ENCODE measurements around the gene ITPKB. TPM values are rescaled to one million over a fixed set of nuclear protein-coding genes. Genes with fewer than 3 reads are reported as not detected.
"Not testable (repeated sequence)": the region's sequence is repeated elsewhere in the genome, so short reads cannot be mapped to it uniquely, and the experiment has no call there.

ITPKB gene
- polyA plus RNA-seq, 12 donors: 18.6 to 32.0 (median 23.7) TPM; not detected in 1

DNA sequence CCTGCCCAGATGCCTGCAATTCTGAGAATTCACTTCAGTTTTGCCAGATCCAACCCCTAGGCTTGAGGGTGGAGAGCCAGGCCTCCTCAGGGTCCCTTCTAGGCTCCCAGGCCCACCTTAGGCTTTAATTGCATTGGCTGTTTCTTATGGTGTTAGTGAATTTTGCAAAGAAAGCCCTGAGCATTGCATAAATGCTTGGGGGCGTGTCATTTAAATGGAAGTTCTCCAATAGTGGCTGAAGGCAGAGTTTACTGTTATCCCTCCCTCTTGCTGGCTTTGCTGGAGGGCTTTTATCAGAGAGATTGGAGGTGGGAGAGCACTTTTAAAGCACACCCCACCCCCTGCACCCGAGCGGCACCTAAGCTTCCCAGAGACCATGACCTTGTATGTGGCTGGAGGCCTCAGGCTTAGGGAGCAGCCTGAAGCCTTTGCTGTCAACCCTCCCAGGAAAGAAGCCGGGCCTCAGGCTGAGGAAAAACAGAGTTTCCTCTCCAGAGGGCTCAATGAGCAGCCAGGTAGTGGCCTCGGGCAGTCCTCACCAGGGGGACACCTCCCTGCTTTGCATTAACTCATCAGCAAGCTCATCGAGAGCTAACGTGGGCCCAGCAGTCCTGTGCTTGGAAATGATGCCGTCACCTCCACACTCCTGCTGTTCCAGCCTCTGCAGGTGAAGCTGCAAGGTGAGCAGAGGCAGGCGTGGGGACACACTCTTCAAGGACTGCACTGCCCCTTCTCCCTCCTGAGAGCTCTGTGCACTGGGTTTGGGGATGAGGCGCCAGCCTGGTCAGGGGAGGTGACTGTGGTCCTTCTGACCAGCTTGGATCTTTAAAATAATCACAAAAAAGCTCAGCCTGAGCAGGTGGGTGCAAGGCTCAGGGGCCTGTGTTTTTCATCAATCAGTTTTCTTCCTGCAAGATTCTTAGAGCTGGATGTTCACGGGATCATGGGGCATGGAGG, 132.5 kb downstream of the ITPKB start:
- DNase-seq: peak; percentile 39

DNA sequence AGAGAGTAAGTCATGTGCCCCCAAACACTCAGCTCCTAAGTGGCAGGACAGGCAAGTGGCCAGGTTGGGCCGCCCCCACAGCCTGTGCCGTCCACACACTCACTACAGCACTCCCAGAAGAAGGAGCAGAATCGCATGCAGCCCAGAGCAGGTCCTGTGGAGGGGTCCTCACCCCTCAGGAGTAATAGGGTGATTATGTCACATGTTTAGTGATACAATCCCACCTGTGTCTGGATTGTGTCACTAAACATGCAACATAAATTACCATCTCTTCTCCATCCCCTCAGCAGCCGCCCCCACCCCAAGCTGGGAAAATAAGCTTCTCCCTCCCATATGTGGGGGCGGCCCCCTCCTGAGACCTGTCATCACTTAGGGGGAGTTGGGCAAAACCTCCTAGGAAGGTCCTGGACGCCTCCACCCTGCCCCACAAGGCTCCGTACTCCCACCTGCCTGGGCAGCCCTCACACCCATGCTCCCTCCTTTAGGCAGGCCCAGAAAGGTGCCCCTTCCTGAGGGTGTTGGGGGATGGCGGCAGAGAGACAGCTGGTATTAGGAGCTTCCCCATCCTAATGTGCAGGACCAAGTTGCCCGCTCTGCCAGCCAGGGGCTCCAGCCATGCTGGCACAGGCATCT, 133.6 kb downstream of the ITPKB start:
- DNase-seq: no peak

DNA sequence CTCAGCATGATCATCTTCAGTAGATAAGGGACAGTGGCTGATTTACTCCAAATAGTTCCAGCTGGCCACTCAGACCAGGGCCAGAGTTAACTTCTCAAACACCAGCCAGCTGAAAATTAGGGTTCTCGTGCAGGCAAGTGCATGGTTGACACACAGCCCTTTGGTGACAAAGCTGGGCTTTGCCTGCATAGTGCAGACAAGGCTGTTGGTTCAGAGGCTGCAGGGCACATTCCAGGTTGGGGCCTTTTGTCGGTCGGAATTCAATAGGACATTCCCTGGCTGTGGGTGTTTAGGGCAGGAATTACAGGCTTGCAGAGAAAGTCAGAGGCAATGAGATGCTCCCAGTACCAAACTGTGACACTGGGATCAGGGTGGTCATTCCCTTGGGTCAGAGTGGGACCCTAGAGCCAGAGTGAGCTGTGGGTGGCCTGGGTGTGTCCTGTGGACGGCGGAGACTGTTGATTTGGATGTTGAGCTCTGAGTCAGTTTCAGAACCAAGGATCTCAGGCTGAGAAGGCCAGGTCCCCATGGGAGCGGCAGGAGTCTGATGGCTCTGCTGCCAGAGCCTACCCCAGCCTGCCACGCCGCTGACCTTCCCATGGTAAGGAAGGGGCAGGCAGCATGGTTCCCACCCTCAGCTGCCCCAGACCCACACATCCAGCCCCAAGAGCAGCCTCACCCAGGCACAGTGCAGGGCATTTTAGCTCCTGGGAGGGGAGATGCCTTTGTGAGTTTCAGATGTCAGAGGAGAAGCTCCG, 134.3 kb downstream of the ITPKB start:
- no peak for DNase-seq

DNA sequence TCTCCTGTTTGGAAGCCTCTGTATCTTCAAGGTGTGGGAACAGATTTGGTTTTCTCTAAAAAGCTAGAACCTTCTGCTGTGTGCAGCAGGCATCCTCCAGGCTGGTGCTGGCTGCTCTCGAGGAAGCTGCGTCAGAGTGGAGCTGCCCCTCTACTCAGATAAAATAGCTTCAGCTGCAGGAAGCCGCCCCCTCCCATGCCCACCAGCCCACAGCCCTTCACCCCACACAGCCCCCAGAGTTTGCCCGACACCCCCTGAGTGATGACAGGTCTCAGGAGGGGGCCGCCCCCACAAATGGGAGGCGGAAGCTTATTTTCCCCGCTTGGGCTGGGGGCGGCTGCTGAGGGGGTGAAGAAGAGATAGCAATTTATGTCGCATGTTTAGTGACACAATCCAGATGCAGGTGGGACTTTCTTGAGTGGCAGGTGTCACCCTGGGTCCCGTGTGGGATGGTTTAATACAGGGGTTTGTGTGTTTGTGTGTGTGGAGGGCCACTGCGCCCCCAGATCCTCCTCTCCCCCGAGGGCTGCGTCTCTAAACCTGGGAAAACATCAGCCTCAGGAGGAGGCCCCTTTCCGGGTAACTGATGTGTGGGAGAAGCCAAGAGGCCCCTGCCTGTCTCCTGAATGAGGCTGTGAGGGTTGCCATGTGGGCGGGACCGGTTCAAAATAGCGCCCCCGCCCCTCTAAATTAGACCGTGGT, 135.1 kb downstream of the ITPKB start:
- DNase-seq: no peak

DNA sequence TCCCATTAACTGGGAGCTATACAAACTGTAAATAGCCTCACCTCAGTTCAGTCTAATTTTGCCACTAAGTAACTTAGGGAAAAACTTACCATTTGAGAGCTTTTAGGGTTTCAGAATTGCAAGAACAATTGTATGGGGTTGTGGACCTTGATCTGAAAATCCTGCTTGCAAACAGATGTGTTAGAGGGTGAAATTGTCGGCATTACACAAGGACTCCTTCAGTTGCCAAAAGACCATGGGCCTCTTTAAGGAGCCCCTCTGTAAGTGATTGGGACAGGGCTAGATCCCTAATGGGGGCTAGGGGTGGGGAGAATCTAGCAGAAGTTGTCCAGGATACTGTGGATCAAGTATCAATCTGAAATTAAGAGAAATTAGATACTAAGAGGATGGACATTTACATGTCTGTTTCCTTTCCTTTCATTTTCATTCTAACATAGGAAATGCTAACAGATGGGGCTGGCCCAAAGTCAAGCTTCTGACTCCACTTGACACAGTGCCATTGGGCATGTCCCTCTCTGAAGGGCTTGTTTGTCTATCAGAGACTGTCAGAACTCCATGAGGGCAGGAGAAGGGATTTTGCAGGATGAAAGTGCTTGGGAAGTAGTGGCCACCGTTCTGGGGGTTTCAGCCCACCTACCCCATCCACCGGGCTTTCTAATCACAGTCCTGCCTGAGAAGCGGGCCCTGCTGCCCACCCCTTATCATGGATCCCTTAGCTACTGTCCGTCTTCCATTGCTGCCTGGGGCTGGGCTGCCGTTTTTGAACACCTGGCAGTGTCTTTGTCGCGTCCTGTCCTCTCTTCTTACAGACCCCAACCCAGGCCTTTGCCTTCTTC, 135.8 kb downstream of the ITPKB start:
- peak; percentile 82 for DNase-seq

DNA sequence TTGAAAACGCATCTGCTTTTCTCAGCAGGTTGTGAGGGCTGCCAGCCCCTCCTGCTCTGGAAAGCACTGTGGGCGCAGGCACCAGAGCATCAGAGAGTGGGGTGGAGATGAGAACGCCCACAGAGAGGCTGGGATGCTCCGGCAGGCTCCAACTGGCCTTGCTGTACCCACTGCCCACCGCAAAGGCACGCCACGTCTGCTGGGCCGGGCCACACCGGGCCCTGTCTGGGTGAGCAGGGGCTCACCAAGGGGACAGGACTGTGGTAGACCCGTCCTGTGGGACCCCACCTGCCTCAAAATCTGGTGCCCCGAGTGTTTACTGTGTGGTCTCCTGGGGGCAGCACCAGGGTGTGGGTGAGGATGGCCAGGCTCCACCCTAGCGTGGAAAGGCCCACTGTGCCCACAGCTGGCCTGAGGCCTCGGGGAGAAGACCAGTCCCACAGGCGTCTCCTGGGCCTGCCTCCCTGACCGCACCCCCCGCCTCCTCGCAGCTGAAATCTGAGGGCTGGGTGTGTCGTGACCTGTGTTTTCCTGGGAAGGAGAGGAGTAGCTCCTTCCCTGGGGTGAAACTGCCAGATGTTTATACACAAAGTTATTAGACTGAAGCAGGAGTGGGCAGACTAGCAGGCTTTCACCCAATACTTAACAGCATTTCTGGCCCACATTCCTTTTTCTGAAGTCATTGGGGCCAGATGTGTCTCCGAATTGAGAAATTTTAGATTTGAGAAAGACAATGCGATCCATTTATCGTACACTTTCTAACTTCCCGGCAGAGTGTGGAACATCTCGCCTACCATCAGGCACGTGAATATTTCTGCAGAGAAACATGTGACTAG, 136.7 kb downstream of the ITPKB start:
- DNase-seq: peak; percentile 74

DNA sequence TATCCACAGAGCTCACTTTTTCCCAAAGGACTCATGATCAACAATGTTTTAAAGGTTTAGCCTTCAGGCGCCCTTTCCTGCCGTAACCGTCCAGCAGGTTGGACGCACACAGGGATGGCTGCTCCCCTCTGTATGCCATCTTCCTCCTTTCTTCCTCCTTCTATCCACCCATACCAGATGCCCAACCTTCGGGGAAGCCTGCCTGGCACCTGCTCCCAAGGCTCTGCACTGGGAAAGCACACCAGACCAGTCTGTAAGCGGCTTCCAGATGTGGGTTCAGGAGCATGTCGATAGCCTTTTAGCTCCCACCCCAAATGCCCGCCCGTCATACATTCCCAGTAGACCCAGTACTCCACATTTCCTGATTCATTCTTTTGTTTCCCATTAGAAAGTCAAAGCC, 137.6 kb downstream of the ITPKB start:
- DNase-seq: no peak

DNA sequence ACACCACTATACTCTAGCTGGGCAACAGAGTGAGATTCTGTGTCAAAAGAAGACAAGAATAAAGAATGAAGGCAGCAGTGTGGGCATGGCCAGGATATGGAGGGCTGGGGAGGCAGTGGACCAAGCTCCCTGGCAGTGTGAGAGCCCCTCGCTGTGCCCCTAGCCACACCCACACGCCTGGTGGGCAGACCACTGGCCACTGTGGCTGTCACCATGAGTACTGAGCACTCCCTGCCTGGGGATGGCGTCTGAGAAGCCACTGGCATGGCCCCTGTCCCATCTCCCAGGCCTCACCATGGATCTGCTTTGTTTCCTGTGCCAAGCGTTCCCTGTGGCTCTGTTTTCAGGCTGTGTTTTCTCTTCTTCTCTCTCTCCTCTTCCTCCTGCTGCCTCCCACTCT, 138.8 kb downstream of the ITPKB start:
- DNase-seq: no peak

DNA sequence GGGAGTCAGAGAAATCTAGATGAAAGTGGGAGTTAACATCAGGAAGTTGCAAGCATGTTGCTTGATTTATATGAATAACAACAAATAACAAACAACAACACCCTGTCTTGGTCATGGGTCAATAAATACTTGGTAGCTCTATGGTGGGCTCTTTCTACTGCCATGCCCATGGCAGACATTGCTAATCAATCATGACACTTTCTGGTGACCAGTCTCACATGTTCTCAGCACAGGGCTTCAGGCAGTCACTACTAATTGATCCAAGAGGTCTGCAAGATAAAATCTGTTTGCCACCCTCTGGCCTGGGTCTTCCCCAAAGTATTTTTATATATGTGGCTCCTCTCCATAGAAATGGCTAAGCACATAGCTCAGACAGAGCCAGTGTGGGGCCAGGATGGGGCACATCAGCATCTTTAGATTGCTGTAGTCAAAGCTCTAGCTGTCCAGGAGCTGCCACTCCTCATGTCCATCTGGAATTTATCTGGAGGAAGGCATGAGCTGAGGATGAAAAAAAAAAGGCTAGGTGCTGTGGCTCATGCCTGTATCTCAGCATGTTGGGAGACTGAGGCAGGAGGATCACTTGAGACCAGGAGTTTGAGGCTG, 139.3 kb downstream of the ITPKB start:
- DNase-seq: no peak

DNA sequence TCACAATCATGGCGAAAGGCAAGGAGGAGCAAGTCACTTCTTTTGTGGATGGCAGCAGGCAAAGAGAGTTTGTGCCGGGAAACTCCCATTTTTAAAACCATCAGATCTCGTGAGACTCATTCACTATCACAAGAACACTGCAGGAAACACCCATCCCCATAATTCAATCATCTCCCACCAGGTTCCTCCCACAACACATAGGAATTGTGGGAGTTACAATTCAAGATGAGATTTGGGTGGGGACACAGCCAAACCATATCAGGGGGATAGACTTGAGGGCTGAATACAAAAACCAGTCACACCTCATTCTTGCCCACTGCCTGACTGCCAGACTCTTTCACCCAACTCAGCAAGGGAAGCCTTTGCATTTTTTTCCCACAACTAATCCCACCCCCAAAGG, 140.1 kb downstream of the ITPKB start:
- DNase-seq: not testable (repeated sequence)

DNA sequence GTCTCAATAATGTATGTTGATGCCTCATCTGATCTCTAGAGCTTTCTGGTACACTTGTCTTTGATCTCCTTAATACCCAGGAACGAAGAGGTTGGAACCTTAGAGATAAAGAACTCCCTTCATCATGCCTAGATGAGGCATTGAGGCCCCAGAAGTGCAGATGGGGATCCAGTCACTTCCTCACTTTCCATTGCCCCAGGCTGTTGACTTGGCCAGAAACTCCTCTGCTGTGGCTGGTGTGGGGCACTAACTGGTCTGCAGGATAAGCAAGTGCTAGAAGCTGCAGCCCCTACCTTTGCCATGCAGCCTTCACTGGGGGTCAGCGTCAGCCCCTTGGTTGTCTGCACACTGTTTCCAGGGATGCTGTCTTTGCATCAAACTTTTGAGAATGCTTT, 140.6 kb downstream of the ITPKB start:
- no peak for DNase-seq

DNA sequence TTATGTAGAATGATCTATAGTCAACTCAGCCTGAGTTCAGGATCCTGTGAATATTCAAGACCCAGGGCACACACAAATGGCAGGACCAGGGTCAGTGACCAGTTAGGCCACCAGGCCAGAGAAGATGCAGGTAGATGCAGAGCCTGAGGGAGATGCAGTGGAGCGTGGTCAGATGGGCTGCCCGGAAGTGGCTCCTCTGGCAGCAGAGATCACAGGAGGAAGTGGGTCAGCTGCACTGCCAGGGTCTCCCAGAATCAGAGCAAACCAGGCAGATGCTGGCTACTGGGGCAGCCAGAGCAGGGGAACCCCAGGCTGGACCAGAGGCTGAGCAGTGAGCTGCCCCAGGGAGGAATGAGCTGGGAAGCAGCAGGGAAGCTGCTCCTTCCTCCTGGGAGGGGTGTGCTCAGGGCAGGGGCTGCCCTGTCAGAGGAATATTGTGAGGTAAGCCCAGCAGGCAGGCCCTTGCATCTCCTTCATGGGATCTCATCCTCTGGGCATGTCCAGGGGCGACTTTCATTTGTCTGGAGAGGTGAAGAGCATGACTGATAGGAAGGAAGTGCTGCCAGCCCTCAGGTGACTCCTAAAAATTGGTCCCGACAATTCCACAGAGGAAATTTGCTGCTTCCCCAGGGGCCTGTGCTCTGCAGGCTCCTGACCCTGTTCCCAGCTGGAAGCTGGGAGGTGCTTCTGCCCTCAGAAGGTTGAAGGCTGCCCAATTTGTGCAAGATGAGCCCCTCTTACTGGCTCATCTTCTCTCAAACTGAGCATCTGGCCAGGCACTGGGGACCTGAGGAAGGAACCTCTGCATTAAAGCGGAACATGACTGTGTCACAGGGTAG, 141.2 kb downstream of the ITPKB start:
- no peak for DNase-seq

DNA sequence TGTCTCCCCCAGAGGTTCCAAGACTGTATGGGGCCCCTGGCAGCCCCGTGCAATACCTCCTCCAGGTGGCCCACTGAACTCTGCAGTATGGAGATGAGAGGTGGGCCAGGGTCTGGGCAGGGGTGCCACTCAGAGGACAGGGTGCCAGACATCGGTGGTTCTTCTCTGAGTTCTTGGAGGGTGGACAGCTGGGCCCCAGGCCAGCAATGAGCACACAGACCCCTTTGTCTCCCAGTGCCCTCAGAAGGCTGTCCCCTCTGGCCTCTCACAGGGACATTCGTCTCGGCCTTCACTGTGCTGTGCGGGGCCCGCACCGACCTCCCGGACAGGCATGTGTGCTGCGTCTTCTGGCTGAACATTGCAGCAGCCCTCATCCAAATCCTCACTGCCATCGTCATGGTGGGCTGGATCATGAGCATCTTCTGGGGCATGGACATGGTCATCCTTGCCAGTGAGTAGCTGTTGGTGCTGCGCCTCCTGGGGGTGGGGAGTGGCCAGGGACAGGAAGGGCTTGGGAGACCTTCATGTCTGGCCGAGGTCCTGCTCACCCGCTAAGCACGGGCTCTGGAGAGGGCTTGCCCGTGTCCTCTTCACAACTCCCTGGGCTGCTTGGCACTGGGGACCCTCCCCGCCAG, 142.4 kb downstream of the ITPKB start:
- DNase-seq: no peak

DNA sequence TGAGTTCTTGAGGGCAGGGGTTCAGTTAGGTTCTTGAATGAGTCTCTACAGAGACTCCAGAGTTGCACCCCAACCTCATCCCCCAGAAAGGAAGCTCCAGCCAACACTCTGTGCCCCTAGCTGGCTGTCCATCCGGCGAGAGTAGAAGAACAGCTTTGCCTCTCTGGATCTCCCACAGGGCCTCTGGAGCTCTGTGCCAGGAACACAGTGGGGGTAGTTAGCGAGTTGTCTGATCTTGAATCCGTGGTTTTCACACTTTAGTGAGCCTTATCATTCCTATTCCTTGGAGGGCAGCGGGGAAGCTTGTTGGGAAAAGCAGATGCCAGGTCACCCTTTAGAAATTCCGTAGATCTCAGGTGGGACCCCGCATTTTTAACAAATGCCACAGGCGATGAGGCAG, 145.5 kb downstream of the ITPKB start:
- no peak for DNase-seq

DNA sequence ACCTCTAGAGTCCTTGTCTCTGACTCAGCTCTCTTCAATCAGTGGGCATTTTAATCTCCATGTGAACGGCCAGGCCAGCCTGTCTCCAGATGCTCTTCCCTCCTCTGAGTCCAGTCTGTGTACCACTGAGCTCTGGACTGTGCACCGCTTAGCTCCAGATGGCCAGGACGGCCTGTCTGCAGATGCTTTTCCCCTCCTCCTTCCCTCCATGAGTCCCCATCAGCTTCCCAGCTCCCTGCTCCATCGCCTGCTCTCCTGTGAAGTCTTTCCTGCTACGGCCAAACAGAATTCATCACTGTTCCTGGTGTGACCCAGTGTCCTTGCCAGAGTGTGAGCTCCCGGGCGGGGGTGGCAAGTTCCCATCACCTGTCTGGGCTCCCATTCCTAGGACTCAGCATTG, 148.5 kb downstream of the ITPKB start:
- DNase-seq: no peak

DNA sequence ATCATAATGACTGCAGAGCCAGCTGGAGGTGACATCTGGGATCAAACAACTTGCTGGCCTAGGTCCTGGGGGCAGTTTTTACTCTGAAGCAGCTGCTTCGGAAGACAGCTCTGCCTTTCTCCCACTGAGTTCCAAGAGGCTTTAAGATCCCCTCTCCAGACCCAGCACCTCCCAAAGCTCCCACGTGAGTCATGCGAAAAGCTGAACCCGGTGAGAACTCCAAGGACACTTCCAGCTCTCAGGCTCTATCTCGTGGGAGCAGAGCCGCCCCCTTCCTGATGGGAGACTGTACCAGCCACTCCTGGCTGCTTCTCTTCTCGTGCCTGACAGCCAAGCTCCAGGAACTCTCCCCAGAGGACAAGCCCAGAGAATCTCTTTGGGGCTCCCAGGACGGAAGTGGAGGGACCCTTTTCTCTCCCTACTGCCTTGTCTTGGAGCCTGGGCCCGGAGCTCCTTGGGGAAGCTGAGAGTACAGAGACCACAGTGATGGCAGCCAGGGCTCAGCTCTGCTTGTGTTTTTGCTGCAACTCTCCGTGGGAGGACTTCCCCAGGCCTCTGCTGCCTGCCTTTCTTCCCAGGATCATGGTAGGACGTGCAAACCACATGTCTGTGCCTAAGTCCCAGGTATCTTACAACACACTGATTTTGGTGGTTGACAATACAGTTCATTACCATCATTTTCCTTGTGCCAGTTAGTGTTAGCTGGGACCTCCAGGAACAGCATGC, 149.9 kb downstream of the ITPKB start:
- no peak for DNase-seq

DNA sequence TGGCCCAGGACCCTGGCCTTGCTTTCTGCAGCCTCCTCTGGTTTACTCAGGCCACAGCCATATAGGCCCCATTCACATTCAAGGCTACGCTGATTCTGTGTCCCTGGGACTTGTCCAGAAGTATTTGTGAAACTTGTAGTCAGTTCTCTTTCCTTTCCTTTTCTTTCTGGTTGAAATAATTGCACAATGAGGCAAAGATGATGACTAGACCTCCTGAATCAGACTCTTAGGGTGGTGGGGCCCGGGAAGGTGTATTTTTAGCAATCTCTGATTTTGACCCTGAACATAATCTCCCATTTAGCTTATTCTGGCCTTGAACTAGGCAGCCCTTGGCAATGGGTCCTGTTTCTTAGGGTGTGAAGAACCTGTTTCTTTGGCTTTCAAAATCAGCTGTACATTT, 150.6 kb downstream of the ITPKB start:
- DNase-seq: no peak
